HCT116 (cell line): Measurements from ENCODE around the gene CA12. TPM values are rescaled to one million over a fixed set of nuclear protein-coding genes. Genes with fewer than 3 reads are reported as not detected.

ENCODE experiments used
- ATAC-seq: fragments of 200-7000 bp; cut with Tn5 transposase; 2 replicates; pipeline ENCODE4 v1.9.1; 2020; ENCODE audit warnings: mild to moderate bottlenecking, moderate library complexity
- BruUV-seq: library from RNA; stranded (reverse); fragments of 400-500 nt; replicated peaks from 2 replicates; lab custom pipeline; 2021; lab: Mats Ljungman, UMichigan
- CTCF ChIA-PET: fragments of 300-600 bp; sonication (Branson Sonifier 250); formaldehyde crosslinking; loops from one replicate; lab custom pipeline; 2021; ENCODE audit warnings: antibody characterized with exemption; lab: Charles Lee
- POLR2A ChIA-PET: fragments of 300-600, 350-600 bp; sonication (Branson Sonifier 250); formaldehyde crosslinking; loops from one replicate; lab custom pipeline; 2021; ENCODE audit warnings: antibody characterized with exemption; lab: Charles Lee
- RAD21 ChIA-PET, 2 experiments: fragments of 300-600 bp; sonication (Branson Sonifier 250); formaldehyde crosslinking; loops; one replicate each; lab custom pipeline; 2023; ENCODE audit warnings: low total read pairs in 2 of 2; ENCODE audit not compliant: uncharacterized antibody in 2 of 2, unreplicated experiment in 2 of 2, low non-redundant PET in 1 of 2; lab: Charles Lee
- DNase-seq: peaks from one replicate; pipeline ENCODE4 v3.0.0-alpha.2; 2010; ENCODE audit warnings: low read depth, low spot score
- H2AFZ ChIP-seq: fragments of 200-600 bp; shearing (Covaris generic), sonication (generic); 2 replicates; pipeline ENCODE4 v1.6.1; 2017; ENCODE audit warnings: low read depth, mixed run types, mixed read lengths, antibody characterized with exemption, low read length; ENCODE audit not compliant: poor library complexity, severe bottlenecking
- H3K27ac ChIP-seq: 2 replicates; pipeline ENCODE4 v1.5.1; 2012; ENCODE audit warnings: low read depth, low read length
- H3K27me3 ChIP-seq: fragments of 200-600 bp; sonication (generic); 2 replicates; pipeline ENCODE4 v1.6.1; 2016; ENCODE audit warnings: mixed run types, low read length, mixed read lengths; ENCODE audit not compliant: insufficient read depth
- H3K36me3 ChIP-seq, 2 experiments: fragments of 200-500 bp in 1 of 2; fragments of 200-600 bp in 1 of 2; sonication (Bioruptor generic) in 1 of 2; sonication (generic) in 1 of 2; 2 replicates each; pipeline versions ENCODE4 v1.5.1 to v1.6.1; 2014 to 2016; ENCODE audit warnings: low read length in 2 of 2, inconsistent platforms in 1 of 2, mixed read lengths in 1 of 2, mixed run types in 1 of 2; ENCODE audit not compliant: insufficient read depth in 2 of 2, control insufficient read depth in 1 of 2
- H3K4me1 ChIP-seq, 2 experiments: fragments of 200-600 bp in 1 of 2; sonication (generic) in 1 of 2; 2 replicates each; pipeline versions ENCODE4 v1.5.1 to v1.6.1; 2012 to 2017; ENCODE audit warnings: low read length in 2 of 2, inconsistent platforms in 1 of 2, mild to moderate bottlenecking in 1 of 2, mixed read lengths in 1 of 2, mixed run types in 1 of 2, moderate library complexity in 1 of 2; ENCODE audit not compliant: insufficient read depth in 2 of 2, control insufficient read depth in 1 of 2
- H3K4me2 ChIP-seq: fragments of 200-600 bp; sonication (generic); 2 replicates; pipeline ENCODE4 v1.6.1; 2017; ENCODE audit warnings: mixed run types, low read length, mixed read lengths
- H3K4me3 ChIP-seq, 2 experiments: fragments of 200-600 bp in 1 of 2; sonication (generic) in 1 of 2; replicated peaks in 1 of 2; 2 replicates each; pipeline ENCODE4 v1.5.1; 2011 to 2016; ENCODE audit warnings: low read length in 2 of 2, control low read depth in 1 of 2, low read depth in 1 of 2, mild to moderate bottlenecking in 1 of 2, mixed read lengths in 1 of 2, mixed run types in 1 of 2
- H3K79me2 ChIP-seq: fragments of 200-600 bp; sonication (generic); 2 replicates; pipeline ENCODE4 v1.6.1; 2017; ENCODE audit warnings: mild to moderate bottlenecking, mixed run types, low read length, moderate library complexity, mixed read lengths; ENCODE audit not compliant: insufficient read depth
- H3K9ac ChIP-seq: fragments of 200-600 bp; sonication (generic); 2 replicates; pipeline ENCODE4 v1.6.1; 2016; ENCODE audit warnings: low read length, mixed read lengths
- H3K9me2 ChIP-seq: fragments of 200-600 bp; sonication (generic), shearing (Covaris generic); 2 replicates; pipeline ENCODE4 v1.6.1; 2017; ENCODE audit warnings: mixed run types, mild to moderate bottlenecking, moderate library complexity; ENCODE audit not compliant: insufficient read depth
- H3K9me3 ChIP-seq, 2 experiments: fragments of 200-500 bp in 1 of 2; fragments of 200-600 bp in 1 of 2; sonication (Bioruptor generic) in 1 of 2; sonication (generic) in 1 of 2; 2 replicates each; pipeline ENCODE4 v1.6.1; 2014 to 2017; ENCODE audit warnings: low read length in 2 of 2, mixed read lengths in 2 of 2, inconsistent platforms in 1 of 2, low read depth in 1 of 2, mild to moderate bottlenecking in 1 of 2, mixed run types in 1 of 2, moderate library complexity in 1 of 2; ENCODE audit not compliant: control insufficient read depth in 1 of 2, insufficient read depth in 1 of 2
- H4K20me1 ChIP-seq: fragments of 200-600 bp; sonication (generic), shearing (Covaris generic); 2 replicates; pipeline ENCODE4 v1.6.1; 2017; ENCODE audit warnings: mixed run types, mild to moderate bottlenecking, moderate library complexity; ENCODE audit not compliant: insufficient read depth
- ATF3 ChIP-seq: IDR thresholded peaks from 2 replicates; pipeline ENCODE4 v1.6.1; 2012
- CBX3 ChIP-seq: IDR thresholded peaks from 2 replicates; pipeline ENCODE4 v1.6.1; 2012; ENCODE audit warnings: low read depth
- CTCF ChIP-seq, 3 experiments: fragments of 200-600 bp in 1 of 3; sonication (generic) in 1 of 3; IDR thresholded peaks in 2 of 3; conservative IDR thresholded peaks in 1 of 3; 2 replicates each; pipeline ENCODE4 v1.5.1; 2012 to 2017; ENCODE audit warnings: low read depth in 2 of 3, low read length in 2 of 3, antibody characterized with exemption in 1 of 3, borderline replicate concordance in 1 of 3, control low read depth in 1 of 3, mild to moderate bottlenecking in 1 of 3, mixed read lengths in 1 of 3, mixed run types in 1 of 3, moderate library complexity in 1 of 3; ENCODE audit not compliant: insufficient read depth in 1 of 3
- ELF1 ChIP-seq: IDR thresholded peaks from 2 replicates; pipeline ENCODE4 v1.6.1; 2012; ENCODE audit warnings: low read depth, borderline replicate concordance
- EZH2 ChIP-seq: fragments of 200-600 bp; sonication (generic); IDR thresholded peaks from 2 replicates; pipeline ENCODE4 v1.6.1; 2017; ENCODE audit warnings: antibody characterized with exemption, mixed run types
- EZH2phosphoT487 ChIP-seq: fragments of 200-600 bp; IDR thresholded peaks from 2 replicates; pipeline ENCODE4 v1.6.1; 2018; ENCODE audit warnings: antibody characterized with exemption, borderline replicate concordance
- JUND ChIP-seq: IDR thresholded peaks from 2 replicates; pipeline ENCODE4 v1.6.1; 2012
- POLR2AphosphoS5 ChIP-seq: IDR thresholded peaks from 2 replicates; pipeline ENCODE4 v1.6.1; 2011; ENCODE audit warnings: mild to moderate bottlenecking, low read depth, low read length, moderate library complexity
- RAD21 ChIP-seq: IDR thresholded peaks from 2 replicates; pipeline ENCODE4 v1.6.1; 2012; ENCODE audit warnings: low read depth, mild to moderate bottlenecking
- REST ChIP-seq: IDR thresholded peaks from 2 replicates; pipeline ENCODE4 v1.6.1; 2012; ENCODE audit warnings: low read depth
- SP1 ChIP-seq: IDR thresholded peaks from 2 replicates; pipeline ENCODE4 v1.6.1; 2012; ENCODE audit warnings: low read depth
- TCF7L2 ChIP-seq: IDR thresholded peaks from 2 replicates; pipeline ENCODE4 v1.7.0; 2011; ENCODE audit warnings: borderline replicate concordance, inconsistent platforms; ENCODE audit not compliant: insufficient read depth, insufficient read length; ENCODE audit errors: extremely low read depth
- YY1 ChIP-seq: IDR thresholded peaks from 2 replicates; pipeline ENCODE4 v1.6.1; 2011; ENCODE audit warnings: low read length, low read depth, moderate library complexity, mild to moderate bottlenecking; ENCODE audit not compliant: insufficient replicate concordance; ENCODE audit errors: extremely low read depth
- intact Hi-C: fragments of 100-400 bp; cut with micrococcal nuclease; formaldehyde crosslinking; loops from 2 replicates; pipeline ENCODE4 v1.10.0; 2022
- total RNA-seq: library from RNA; stranded (reverse); gene quantifications from one replicate; pipeline ENCODE4 v1.2.1, GENCODE V29; 2021; ENCODE audit not compliant: unreplicated experiment

The CA12 gene
- total RNA-seq, 1 experiment from 2014 or later: 1.8 TPM

GRCh38 chr15:63308947-63309346, 72.7 kb downstream of the CA12 start:
- POLR2A ChIA-PET: no interaction called here
- RAD21 ChIA-PET: no interaction called here
- intact Hi-C loops: no loop called here
- Histone ChIP-seq H3K79me2 (no peaks in the 10 kb centered on the region), H3K9me3 (no peaks in the 10 kb centered on the region), H3K4me3 (no peak overlapping the region), H3K4me1 (no peaks in the 10 kb centered on the region), H4K20me1 (no peaks in the 10 kb centered on the region), H3K27me3 (no peaks in the 10 kb centered on the region), H3K9ac (no peak overlapping the region), H3K9me2 (no peaks in the 10 kb centered on the region), H3K4me2 (no peak overlapping the region), H3K27ac (no peak overlapping the region), H3K36me3 (no peaks in the 10 kb centered on the region), H2AFZ (no peak overlapping the region)
- DNase-seq (no peak), ATAC-seq (no peak)
- BruUV-seq: no TSS peak
- TF ChIP-seq EZH2phosphoT487 (no peak), ELF1 (no peak), YY1 (no peak), SP1 (no peak), TCF7L2 (no peak), CBX3 (no peak), JUND (no peak), EZH2 (no peak), REST (no peak), CTCF (IDR thresholded peaks at IDR 0.05 in 2 of 3, conservative IDR thresholded peaks at IDR 0.05 in 1 of 3; ENCODE audit: borderline replicate concordance in 1 of 3, insufficient read depth in 1 of 3, low read depth in 2 of 3, low read length in 2 of 3) (no peak), POLR2AphosphoS5 (no peak), RAD21 (no peak), ATF3 (no peak)
- CTCF ChIA-PET: no interaction called here
